ENCODE data around the gene P2RY1. TPM values are rescaled to one million over a fixed set of nuclear protein-coding genes. Genes with fewer than 3 reads are reported as not detected.

The P2RY1 gene
- total RNA-seq, 1 experiment from 2014 or later: 1.7 TPM

DNA sequence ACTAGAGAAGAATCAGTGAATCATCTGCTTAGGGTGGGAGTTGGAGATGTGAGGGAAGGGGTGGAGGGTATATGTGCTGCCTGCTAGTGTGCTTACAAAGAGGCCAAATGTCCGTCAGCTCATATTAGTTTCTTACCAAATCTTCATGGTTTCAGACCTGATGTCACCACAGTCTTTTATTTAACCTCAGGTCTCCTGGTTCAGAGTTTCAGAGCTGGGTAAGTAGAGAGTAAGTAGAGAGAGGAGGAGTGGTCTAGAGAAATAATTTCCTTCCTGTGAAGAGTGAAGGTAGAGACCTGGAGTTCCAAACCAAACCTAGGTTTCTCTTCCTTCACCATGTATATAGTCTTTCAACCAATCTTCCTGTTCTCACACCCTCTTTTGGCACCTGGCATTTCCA lies 17.5 kb upstream of the P2RY1 start (continued):
- TF ChIP-seq ZBTB33 (IDR thresholded peaks at IDR 0.05; ENCODE audit: extremely low read depth, insufficient replicate concordance, low read length) (no peak), RAD21 (IDR thresholded peaks at IDR 0.05; ENCODE audit: low read depth) (no peak), POLR2A (IDR thresholded peaks at IDR 0.05; ENCODE audit: borderline replicate concordance, extremely low read depth, insufficient read depth, insufficient read length) (no peak), EZH2phosphoT487 (IDR thresholded peaks at IDR 0.05; ENCODE audit: borderline replicate concordance) (no peak), POLR2AphosphoS5 (IDR thresholded peaks at IDR 0.05; ENCODE audit: low read depth, low read length) (no peak), ELF1 (IDR thresholded peaks at IDR 0.05; ENCODE audit: borderline replicate concordance, low read depth) (no peak), TCF7L2 (IDR thresholded peaks at IDR 0.05; ENCODE audit: borderline replicate concordance, extremely low read depth, insufficient read depth, insufficient read length) (no peak)

DNA sequence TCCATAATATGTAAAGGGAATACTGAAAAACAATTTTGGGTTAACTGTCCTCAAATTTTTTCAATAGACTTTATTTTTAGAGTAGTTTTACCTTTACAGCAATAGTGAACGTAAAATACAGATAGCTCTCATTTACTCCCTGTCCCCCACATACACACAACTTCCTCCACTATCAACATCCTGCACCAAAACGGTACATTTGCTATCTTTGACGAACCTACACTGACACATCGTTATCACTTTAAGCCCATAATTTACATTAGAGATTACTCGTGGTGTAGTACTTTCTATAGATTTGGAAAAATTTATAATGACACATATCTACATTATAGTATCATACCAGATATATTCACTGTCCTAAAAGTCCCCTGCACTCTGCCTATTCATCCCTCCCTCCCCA lies 16.9 kb upstream of the P2RY1 start:
- Histone ChIP-seq H3K9me2 (ENCODE audit: insufficient read depth) (no peaks in the 10 kb centered on the region), H3K27ac (ENCODE audit: low read depth, low read length) (no peak overlapping the region), H2AFZ (ENCODE audit: low read depth, low read length, poor library complexity, severe bottlenecking) (no peak overlapping the region), H3K4me2 (ENCODE audit: low read length) (no peak overlapping the region), H3K4me3 (replicated peaks in 1 of 2; ENCODE audit: low read depth in 1 of 2, low read length in 2 of 2) (no peak overlapping the region), H4K20me1 (ENCODE audit: insufficient read depth) (no peaks in the 10 kb centered on the region), H3K36me3 (ENCODE audit: control insufficient read depth in 1 of 2, insufficient read depth in 2 of 2, low read length in 2 of 2) (no peaks in the 10 kb centered on the region), H3K9me3 (ENCODE audit: control insufficient read depth in 1 of 2, insufficient read depth in 1 of 2, low read depth in 1 of 2, low read length in 2 of 2) (no peaks in the 10 kb centered on the region), H3K9ac (ENCODE audit: low read length) (no peak overlapping the region), H3K27me3 (ENCODE audit: insufficient read depth, low read length) (no peaks in the 10 kb centered on the region), H3K79me2 (ENCODE audit: insufficient read depth, low read length) (no peaks in the 10 kb centered on the region), H3K4me1 (ENCODE audit: control insufficient read depth in 1 of 2, insufficient read depth in 2 of 2, low read length in 2 of 2) (no peaks in the 10 kb centered on the region)
- DNase-seq (ENCODE audit: low read depth, low spot score) (no peak), ATAC-seq (no peak)
- POLR2A ChIA-PET: no interaction called here
- RAD21 ChIA-PET (ENCODE audit: low non-redundant PET in 1 of 2, low total read pairs in 2 of 2, uncharacterized antibody in 2 of 2, unreplicated experiment in 2 of 2): no interaction called here
- TF ChIP-seq EGR1 (IDR thresholded peaks at IDR 0.05; ENCODE audit: low read depth) (no peak), FOSL1 (IDR thresholded peaks at IDR 0.05; ENCODE audit: low read depth) (no peak), EZH2phosphoT487 (IDR thresholded peaks at IDR 0.05; ENCODE audit: borderline replicate concordance) (no peak)
- no TSS peak for BruUV-seq (replicated peaks)
- intact Hi-C loops (cut with micrococcal nuclease): no loop called here
- CTCF ChIA-PET: no interaction called here
